BLaER1 (cell line): ENCODE data around the gene CBFA2T2.

Source experiments
- H3K27ac ChIP-seq: shearing (Covaris generic); formaldehyde crosslinking; 2 replicates; pipeline ENCODE4 v1.8.1; 2022
- H3K27me3 ChIP-seq: shearing (Covaris generic); formaldehyde crosslinking; 2 replicates; pipeline ENCODE4 v1.8.1; 2022
- H3K36me3 ChIP-seq: shearing (Covaris generic); formaldehyde crosslinking; 2 replicates; pipeline ENCODE4 v1.8.1; 2022
- H3K4me1 ChIP-seq: shearing (Covaris generic); formaldehyde crosslinking; 2 replicates; pipeline ENCODE4 v1.8.1; 2022
- H3K4me2 ChIP-seq: shearing (Covaris generic); formaldehyde crosslinking; 2 replicates; pipeline ENCODE4 v1.8.1; 2022
- H3K4me3 ChIP-seq: shearing (Covaris generic); formaldehyde crosslinking; 2 replicates; pipeline ENCODE4 v1.8.1; 2022
- H3K9ac ChIP-seq: shearing (Covaris generic); formaldehyde crosslinking; 2 replicates; pipeline ENCODE4 v1.8.1; 2022
- H3K9me3 ChIP-seq: shearing (Covaris generic); formaldehyde crosslinking; 2 replicates; pipeline ENCODE4 v1.8.1; 2022
- H4K20me1 ChIP-seq: shearing (Covaris generic); formaldehyde crosslinking; 2 replicates; pipeline ENCODE4 v1.8.1; 2022
- Cebpa-rat ChIP-seq: shearing (Covaris generic); IDR thresholded peaks from 2 replicates; pipeline ENCODE4 v1.8.1; 2022

CBFA2T2 gene

GRCh38 chr20:33606118-33606771, 116.3 kb downstream of the CBFA2T2 start:
- H3K9ac ChIP-seq, result no peak overlapping the region
- H3K36me3 ChIP-seq, result peaks cover 42% of the 10 kb centered on the region
- H3K9me3 ChIP-seq, result no peaks in the 10 kb centered on the region
- no peak overlapping the region for H3K4me3 ChIP-seq
- H3K4me1 ChIP-seq, result peaks cover 14% of the 10 kb centered on the region
- no peak overlapping the region for H3K4me2 ChIP-seq
- 0 out of 2 replicates have a peak, but pooled peaks cover 3% of the 10 kb centered on the region for H4K20me1 ChIP-seq
- TF ChIP-seq Cebpa-rat, result no peak
- H3K27me3 ChIP-seq, result no peaks in the 10 kb centered on the region
- no peak overlapping the region for H3K27ac ChIP-seq

- H3K9ac ChIP-seq, result no peak overlapping the region
- no peaks in the 10 kb centered on the region for H3K27me3 ChIP-seq
- H3K9me3 ChIP-seq, result no peaks in the 10 kb centered on the region
- TF ChIP-seq Cebpa-rat, result no peak
- H3K4me3 ChIP-seq, result no peak overlapping the region
- no peaks in the 10 kb centered on the region for H4K20me1 ChIP-seq
- H3K4me1 ChIP-seq, result 0 out of 2 replicates have a peak, but pooled peaks cover 4% of the 10 kb centered on the region
- no peak overlapping the region for H3K4me2 ChIP-seq
- no peak overlapping the region for H3K27ac ChIP-seq
- peaks cover 72% of the 10 kb centered on the region for H3K36me3 ChIP-seq
Observed at GRCh38 chr20:33609504-33609903, 119.6 kb downstream of the CBFA2T2 start.

- Histone ChIP-seq H3K36me3 (peaks cover 86% of the 10 kb centered on the region), H3K9me3 (no peaks in the 10 kb centered on the region), H3K4me2 (no peak overlapping the region), H4K20me1 (no peaks in the 10 kb centered on the region), H3K27me3 (no peaks in the 10 kb centered on the region), H3K27ac (no peak overlapping the region), H3K9ac (no peak overlapping the region), H3K4me1 (0 out of 2 replicates have a peak, but pooled peaks cover 4% of the 10 kb centered on the region), H3K4me3 (no peak overlapping the region)
- TF ChIP-seq Cebpa-rat, result no peak
Observed at GRCh38 chr20:33611106-33611505, 121.2 kb downstream of the CBFA2T2 start.

GRCh38 chr20:33612001-33612400, 122.1 kb downstream of the CBFA2T2 start:
- no peak for TF ChIP-seq Cebpa-rat
- no peak overlapping the region for H3K27ac ChIP-seq
- H3K27me3 ChIP-seq, result no peaks in the 10 kb centered on the region
- H4K20me1 ChIP-seq, result 0 out of 2 replicates have a peak, but pooled peaks cover 3% of the 10 kb centered on the region
- no peak overlapping the region for H3K4me3 ChIP-seq
- H3K36me3 ChIP-seq, result peaks cover 87% of the 10 kb centered on the region
- H3K4me1 ChIP-seq, result 0 out of 2 replicates have a peak, but pooled peaks cover 4% of the 10 kb centered on the region
- H3K9ac ChIP-seq, result no peak overlapping the region
- H3K9me3 ChIP-seq, result no peaks in the 10 kb centered on the region
- no peak overlapping the region for H3K4me2 ChIP-seq

GRCh38 chr20:33621717-33622400, 132.0 kb downstream of the CBFA2T2 start:
- Histone ChIP-seq H3K9ac (no peak overlapping the region), H3K4me1 (peaks cover 4% of the 10 kb centered on the region; the same call in 1 of the 2 replicates), H3K27me3 (no peaks in the 10 kb centered on the region), H3K9me3 (no peaks in the 10 kb centered on the region), H3K27ac (no peak overlapping the region), H3K4me3 (no peak overlapping the region), H3K36me3 (peaks cover 61% of the 10 kb centered on the region), H3K4me2 (no peak overlapping the region), H4K20me1 (0 out of 2 replicates have a peak, but pooled peaks cover 15% of the 10 kb centered on the region)
- no peak for TF ChIP-seq Cebpa-rat

- no peaks in the 10 kb centered on the region for H3K27me3 ChIP-seq
- H3K9me3 ChIP-seq, result no peaks in the 10 kb centered on the region
- H3K4me1 ChIP-seq, result peaks cover 4% of the 10 kb centered on the region; the same call in 1 of the 2 replicates
- no peak overlapping the region for H3K4me3 ChIP-seq
- peaks cover 65% of the 10 kb centered on the region for H3K36me3 ChIP-seq
- no peak overlapping the region for H3K27ac ChIP-seq
- no peak for TF ChIP-seq Cebpa-rat
- H4K20me1 ChIP-seq, result 0 out of 2 replicates have a peak, but pooled peaks cover 12% of the 10 kb centered on the region
- no peak overlapping the region for H3K9ac ChIP-seq
- no peak overlapping the region for H3K4me2 ChIP-seq
Observed at GRCh38 chr20:33622705-33623365, 132.9 kb downstream of the CBFA2T2 start.

- no peak for TF ChIP-seq Cebpa-rat
- Histone ChIP-seq H3K27me3 (no peaks in the 10 kb centered on the region), H3K4me3 (no peak overlapping the region), H3K9me3 (no peaks in the 10 kb centered on the region), H3K9ac (no peak overlapping the region), H3K36me3 (peaks cover 73% of the 10 kb centered on the region), H3K4me2 (no peak overlapping the region), H3K4me1 (peaks cover 4% of the 10 kb centered on the region; the same call in 1 of the 2 replicates), H3K27ac (no peak overlapping the region), H4K20me1 (0 out of 2 replicates have a peak, but pooled peaks cover 12% of the 10 kb centered on the region)
Observed at GRCh38 chr20:33624399-33624798, 134.5 kb downstream of the CBFA2T2 start.

- no peak for TF ChIP-seq Cebpa-rat
Observed at GRCh38 chr20:33626190-33626589, 136.3 kb downstream of the CBFA2T2 start.

GRCh38 chr20:33627577-33628216, 137.8 kb downstream of the CBFA2T2 start:
- no peak for TF ChIP-seq Cebpa-rat
- H3K4me1 ChIP-seq, result no peaks in the 10 kb centered on the region
- no peak overlapping the region for H3K27ac ChIP-seq
- no peaks in the 10 kb centered on the region for H3K9me3 ChIP-seq
- no peak overlapping the region for H3K9ac ChIP-seq
- no peaks in the 10 kb centered on the region for H3K27me3 ChIP-seq
- no peak overlapping the region for H3K4me2 ChIP-seq
- H3K4me3 ChIP-seq, result no peak overlapping the region
- H3K36me3 ChIP-seq, result peaks cover 93% of the 10 kb centered on the region
- 0 out of 2 replicates have a peak, but pooled peaks cover 6% of the 10 kb centered on the region for H4K20me1 ChIP-seq

More at GRCh38 chr20:33626190-33626589, 136.3 kb downstream of the CBFA2T2 start:
- H3K27ac ChIP-seq, result no peak overlapping the region
- H3K9ac ChIP-seq, result no peak overlapping the region
- no peaks in the 10 kb centered on the region for H3K27me3 ChIP-seq
- H3K4me2 ChIP-seq, result no peak overlapping the region
- H3K9me3 ChIP-seq, result no peaks in the 10 kb centered on the region
- H3K4me3 ChIP-seq, result no peak overlapping the region
- 0 out of 2 replicates have a peak, but pooled peaks cover 12% of the 10 kb centered on the region for H4K20me1 ChIP-seq
- peaks cover 82% of the 10 kb centered on the region for H3K36me3 ChIP-seq
- H3K4me1 ChIP-seq, result peaks cover 4% of the 10 kb centered on the region; the same call in 1 of the 2 replicates
